ENCODE measurements around the gene AHCYL1. TPM values are rescaled to one million over a fixed set of nuclear protein-coding genes. Genes with fewer than 3 reads are reported as not detected.

Gene AHCYL1
- total and polyA plus RNA-seq, 2 donors (not counting 3 experiments of a cell fraction or from before 2014, with no cell fraction given) = 49.2 to 74.2 TPM

GRCh38 chr1:109977225-109977624 is 7.3 kb upstream of the AHCYL1 start:
- CTCF ChIA-PET = interaction anchor here (1.2 to 12.5 kb wide), 3 partner anchors 55 to 197 kb away, joined by 3 to 807 read pairs (median 329); no protein-coding TSS in a partner anchor
- Histone ChIP-seq H3K79me2 (ENCODE audit: control insufficient read depth, insufficient read depth, low read length) (no peaks in the 10 kb centered on the region), H3K4me3 (replicated peaks in 1 of 3; ENCODE audit: insufficient read depth in 1 of 3, low read depth in 1 of 3, low read length in 3 of 3) (no peak overlapping the region), H2AFZ (ENCODE audit: low read depth, low read length) (no peak overlapping the region), H3K27ac (ENCODE audit: insufficient read depth, low read depth, low read length) (no peak overlapping the region), H3K9me1 (replicated peaks; ENCODE audit: control insufficient read depth, extremely low read depth, insufficient read depth, low read length) (no peaks in the 10 kb centered on the region), H3K4me2 (ENCODE audit: insufficient read depth, low read length) (no peak overlapping the region), H3K36me3 (ENCODE audit: control insufficient read depth in 2 of 2, extremely low read depth in 1 of 2, insufficient read depth in 2 of 2, low read length in 2 of 2) (no peaks in the 10 kb centered on the region), H3K4me1 (ENCODE audit: control insufficient read depth, extremely low read depth, insufficient read depth, low read length) (peaks cover 34% of the 10 kb centered on the region), H3K9ac (replicated peaks; ENCODE audit: extremely low read depth, insufficient read depth, low read length) (no peak overlapping the region), H4K20me1 (replicated peaks; ENCODE audit: control insufficient read depth, extremely low read depth, insufficient read depth, low read length) (no peaks in the 10 kb centered on the region), H3K27me3 (ENCODE audit: control insufficient read depth in 2 of 2, insufficient read depth in 2 of 2, low read length in 2 of 2) (no peaks in the 10 kb centered on the region), H3K9me3 (replicated peaks; ENCODE audit: control insufficient read depth, insufficient read depth, low read length) (no peaks in the 10 kb centered on the region)
- intact Hi-C loops (cut with micrococcal nuclease) = loop anchor here (5.0 kb wide), 1 partner anchor 45 kb away; no protein-coding TSS in a partner anchor
- FAIRE-seq (no peak), DNase-seq (ENCODE audit: low read depth, low spot score) (no peak)
- POLR2A ChIA-PET = no interaction called here
- dilution Hi-C loops (cut with MboI; ENCODE audit: extremely low pct_ligation_motif_present, low sequenced_read_pairs) = no loop called here
- TF ChIP-seq MAX (IDR thresholded peaks at IDR 0.05; ENCODE audit: insufficient read depth, insufficient read length) (no peak), POLR2AphosphoS5 (IDR thresholded peaks at IDR 0.05; ENCODE audit: insufficient read depth, low read depth, low read length) (no peak), GATA2 (IDR thresholded peaks at IDR 0.05; ENCODE audit: insufficient read depth, insufficient read length, low read depth, low read length) (no peak), POLR2A (IDR thresholded peaks at IDR 0.05; ENCODE audit: low read depth, low read length) (no peak), EZH2 (IDR thresholded peaks at IDR 0.05; ENCODE audit: borderline replicate concordance, low read depth, low read length, severe bottlenecking) (no peak), CTCF (IDR thresholded peaks at IDR 0.05; ENCODE audit: extremely low read depth in 1 of 2, insufficient read depth in 1 of 2, low read depth in 1 of 2, low read length in 2 of 2) (no peak), FOS (IDR thresholded peaks at IDR 0.05; ENCODE audit: borderline replicate concordance, insufficient read depth, low read length) (no peak), MYC (IDR thresholded peaks at IDR 0.05; ENCODE audit: low read depth, low read length) (no peak), JUN (IDR thresholded peaks at IDR 0.05; ENCODE audit: borderline replicate concordance, insufficient read depth, insufficient read length, low read depth) (no peak)
- BruUV-seq (replicated peaks) = no TSS peak
